ENCODE results near the gene WAC. TPM values are rescaled to one million over a fixed set of nuclear protein-coding genes. Genes with fewer than 3 reads are reported as not detected.

The WAC gene
- polyA plus RNA-seq, 1 donor from 2014 or later, result 63.9 TPM

DNA sequence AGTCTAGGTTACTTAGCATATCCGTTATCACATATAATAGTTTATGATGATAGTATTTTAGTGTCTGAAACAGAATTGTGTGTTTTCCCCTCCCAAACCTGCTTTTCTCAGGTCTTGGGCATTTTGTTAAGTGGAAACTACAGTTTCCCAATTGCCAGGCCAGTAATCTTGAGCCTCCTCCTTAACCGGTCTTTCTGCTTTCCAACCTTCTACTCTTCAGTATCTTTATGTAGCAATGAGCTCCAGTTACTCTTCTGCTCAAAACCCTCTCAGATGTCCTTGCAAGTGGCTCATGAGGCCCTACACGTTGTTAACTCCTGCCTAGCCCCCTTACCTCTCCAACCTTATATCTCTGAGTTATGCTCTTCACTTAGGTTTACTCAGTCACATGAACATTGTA is 22.0 kb downstream of the WAC start:
- Histone ChIP-seq H3K4me3 (ENCODE audit: low read length) (no peak overlapping the region), H3K27ac (ENCODE audit: low read length) (no peak overlapping the region), H3K4me2 (ENCODE audit: low read length) (no peak overlapping the region), H2AFZ (ENCODE audit: low read depth, low read length) (no peak overlapping the region), H3K36me3 (ENCODE audit: insufficient read depth, low read length) (peaks cover 5% of the 10 kb centered on the region), H3K79me2 (replicated peaks; ENCODE audit: insufficient read depth, low read length) (peaks cover 95% of the 10 kb centered on the region), H4K20me1 (ENCODE audit: insufficient read depth) (peaks cover 3% of the 10 kb centered on the region), H3F3A (ENCODE audit: insufficient read depth, low read length, poor library complexity, severe bottlenecking) (no peaks in the 10 kb centered on the region), H3K9ac (ENCODE audit: low read length) (no peak overlapping the region), H3K9me3 (ENCODE audit: low read length) (no peaks in the 10 kb centered on the region), H3K27me3 (ENCODE audit: insufficient read depth, low read depth, low read length) (no peaks in the 10 kb centered on the region), H3K9me2 (ENCODE audit: insufficient read depth, low read length) (no peaks in the 10 kb centered on the region)
- TF ChIP-seq EP300 (conservative IDR thresholded peaks at IDR 0.05; ENCODE audit: poor library complexity, severe bottlenecking), result no peak
- TF ChIP-seq SMC3 (conservative IDR thresholded peaks at IDR 0.05; ENCODE audit: poor library complexity), result no peak
- TF ChIP-seq RAD21 (conservative IDR thresholded peaks at IDR 0.05), result no peak
- no peak for TF ChIP-seq TAF1 (IDR thresholded peaks at IDR 0.05; ENCODE audit: low read depth)
- TF ChIP-seq CTCF (IDR thresholded peaks at IDR 0.05; ENCODE audit: poor library complexity, severe bottlenecking), result no peak
- TF ChIP-seq EZH2 (IDR thresholded peaks at IDR 0.05; ENCODE audit: borderline replicate concordance, insufficient read depth, low read length, poor library complexity, severe bottlenecking), result no peak
- no peak for TF ChIP-seq REST (IDR thresholded peaks at IDR 0.05; ENCODE audit: borderline replicate concordance)
- no peak for TF ChIP-seq POLR2AphosphoS5 (IDR thresholded peaks at IDR 0.05)
- no peak for TF ChIP-seq MXI1 (conservative IDR thresholded peaks at IDR 0.05; ENCODE audit: poor library complexity, severe bottlenecking)

DNA sequence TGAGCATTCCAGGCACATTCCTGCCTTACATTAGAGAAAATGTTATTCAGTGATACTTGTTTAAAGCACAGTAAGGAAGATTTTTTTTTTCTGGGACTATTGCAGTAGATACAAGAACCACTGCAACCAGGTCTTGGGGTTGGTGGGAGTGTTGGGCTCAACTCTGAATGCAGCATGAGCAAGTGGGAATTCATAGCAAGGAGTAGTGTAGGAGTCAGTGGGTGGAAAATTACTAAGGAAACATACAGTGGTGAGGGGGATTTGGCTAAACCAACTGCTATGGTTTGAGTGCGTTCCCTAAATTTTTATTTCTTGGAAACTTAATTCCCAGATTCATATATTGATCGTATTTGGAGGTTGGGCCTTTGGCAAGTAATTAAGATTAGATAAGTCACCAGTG is 22.4 kb downstream of the WAC start:
- Histone ChIP-seq H2AFZ (ENCODE audit: low read depth, low read length) (no peak overlapping the region), H3K9ac (ENCODE audit: low read length) (no peak overlapping the region), H3K4me3 (ENCODE audit: low read length) (no peak overlapping the region), H3K9me3 (ENCODE audit: low read length) (no peaks in the 10 kb centered on the region), H3K9me2 (ENCODE audit: insufficient read depth, low read length) (no peaks in the 10 kb centered on the region), H3K4me2 (ENCODE audit: low read length) (no peak overlapping the region), H3K27me3 (ENCODE audit: insufficient read depth, low read depth, low read length) (no peaks in the 10 kb centered on the region), H3K79me2 (replicated peaks; ENCODE audit: insufficient read depth, low read length) (peaks cover 95% of the 10 kb centered on the region), H3F3A (ENCODE audit: insufficient read depth, low read length, poor library complexity, severe bottlenecking) (no peaks in the 10 kb centered on the region), H4K20me1 (ENCODE audit: insufficient read depth) (peaks cover 3% of the 10 kb centered on the region), H3K36me3 (ENCODE audit: insufficient read depth, low read length) (peaks cover 5% of the 10 kb centered on the region), H3K27ac (ENCODE audit: low read length) (no peak overlapping the region)
- TF ChIP-seq REST (IDR thresholded peaks at IDR 0.05; ENCODE audit: borderline replicate concordance) (no peak), CTCF (IDR thresholded peaks at IDR 0.05; ENCODE audit: poor library complexity, severe bottlenecking) (no peak), POLR2AphosphoS5 (IDR thresholded peaks at IDR 0.05) (no peak), TAF1 (IDR thresholded peaks at IDR 0.05; ENCODE audit: low read depth) (no peak), SMC3 (conservative IDR thresholded peaks at IDR 0.05; ENCODE audit: poor library complexity) (no peak), RAD21 (conservative IDR thresholded peaks at IDR 0.05) (no peak), EP300 (conservative IDR thresholded peaks at IDR 0.05; ENCODE audit: poor library complexity, severe bottlenecking) (no peak), EZH2 (IDR thresholded peaks at IDR 0.05; ENCODE audit: borderline replicate concordance, insufficient read depth, low read length, poor library complexity, severe bottlenecking) (no peak), MXI1 (conservative IDR thresholded peaks at IDR 0.05; ENCODE audit: poor library complexity, severe bottlenecking) (no peak)
